Epithelial cell of proximal tubule (primary cell): ENCODE measurements around the gene STPG1. TPM values are rescaled to one million over a fixed set of nuclear protein-coding genes. Genes with fewer than 3 reads are reported as not detected.

Experiments
- DNase-seq: peaks from one replicate; pipeline ENCODE4 v3.0.0-alpha.2; 2011; ENCODE audit warnings: low read depth
- H3K4me3 ChIP-seq: 2 replicates; pipeline ENCODE4 v1.5.1; 2011; ENCODE audit warnings: low read depth, mild to moderate bottlenecking, low read length
- CTCF ChIP-seq: conservative IDR thresholded peaks from 2 replicates; pipeline ENCODE4 v1.5.1; 2012; ENCODE audit warnings: low read depth, mild to moderate bottlenecking, low read length
- total RNA-seq: library from RNA; depleted of rRNA; stranded (reverse); fragments of >200 nt; gene quantifications from 2 replicates; pipeline ENCODE4 v1.2.3, GENCODE V29; 2015

The STPG1 gene
- total RNA-seq, 1 donor from 2014 or later, result 11.5 TPM

- no peak for DNase-seq
- no peak overlapping the region for H3K4me3 ChIP-seq
- no peak for TF ChIP-seq CTCF
Observed at GRCh38 chr1:24363994-24364393, 49.6 kb downstream of the STPG1 start.

- H3K4me3 ChIP-seq, result no peak overlapping the region
- peak; percentile 74 for DNase-seq
- no peak for TF ChIP-seq CTCF
Observed at GRCh38 chr1:24362982-24363614, 50.5 kb downstream of the STPG1 start.

- no peak for DNase-seq
- H3K4me3 ChIP-seq, result no peak overlapping the region
- no peak for TF ChIP-seq CTCF
Observed at GRCh38 chr1:24362396-24362795, 51.2 kb downstream of the STPG1 start.

- DNase-seq, result no peak
- TF ChIP-seq CTCF, result no peak
- no peak overlapping the region for H3K4me3 ChIP-seq
Observed at GRCh38 chr1:24361811-24362210, 51.8 kb downstream of the STPG1 start.

GRCh38 chr1:24360681-24361080 is 52.9 kb downstream of the STPG1 start:
- H3K4me3 ChIP-seq, result no peak overlapping the region
- DNase-seq, result no peak
- no peak for TF ChIP-seq CTCF

GRCh38 chr1:24357038-24357437 is 56.5 kb downstream of the STPG1 start:
- no peak for TF ChIP-seq CTCF
- no peak overlapping the region for H3K4me3 ChIP-seq
- DNase-seq, result no peak

GRCh38 chr1:24355466-24355865 is 58.1 kb downstream of the STPG1 start:
- no peak for TF ChIP-seq CTCF
- DNase-seq, result no peak
- no peak overlapping the region for H3K4me3 ChIP-seq
